Peyer's patch (tissue), 4 donors: ENCODE measurements around the gene MLKL.

Experiments used
- POLR2A ChIP-seq, 2 donors: fragments of 450-650 bp; IDR thresholded peaks; one replicate each; pipeline ENCODE4 v1.5.1; 2017; ENCODE audit warnings: antibody characterized with exemption in 2 of 2, mild to moderate bottlenecking in 2 of 2, moderate library complexity in 2 of 2
- TF ChIP-seq, protein P1 (sequence below), 6 experiments: fragments of 450-650 bp in 4 of 6; fragments of 200-600 bp in 2 of 6; sonication (generic) in 1 of 6; IDR thresholded peaks; one replicate each; pipeline ENCODE4 v1.5.1; 2017 to 2019; ENCODE audit warnings: antibody characterized with exemption in 6 of 6, mild to moderate bottlenecking in 3 of 6, moderate library complexity in 1 of 6

DNA sequence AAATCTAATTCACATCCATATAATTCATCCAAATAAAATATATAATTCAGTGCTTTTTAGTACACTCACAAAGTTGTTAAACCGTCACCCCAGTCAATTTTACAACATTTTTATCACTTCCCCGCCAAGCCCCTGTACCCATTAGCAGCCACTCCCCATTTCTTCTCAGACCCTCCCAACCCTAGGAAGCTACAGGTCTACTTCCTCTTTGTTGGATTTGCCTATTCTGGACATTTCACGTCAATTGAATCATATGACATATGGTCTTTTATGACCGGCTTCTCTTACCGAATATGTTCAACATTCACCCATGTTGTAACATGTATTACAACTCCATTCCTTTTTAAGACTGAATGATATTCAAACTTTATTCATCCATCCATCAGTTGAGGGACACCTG, 19.9 kb upstream of the MLKL start:
- TF ChIP-seq, protein P1, sequence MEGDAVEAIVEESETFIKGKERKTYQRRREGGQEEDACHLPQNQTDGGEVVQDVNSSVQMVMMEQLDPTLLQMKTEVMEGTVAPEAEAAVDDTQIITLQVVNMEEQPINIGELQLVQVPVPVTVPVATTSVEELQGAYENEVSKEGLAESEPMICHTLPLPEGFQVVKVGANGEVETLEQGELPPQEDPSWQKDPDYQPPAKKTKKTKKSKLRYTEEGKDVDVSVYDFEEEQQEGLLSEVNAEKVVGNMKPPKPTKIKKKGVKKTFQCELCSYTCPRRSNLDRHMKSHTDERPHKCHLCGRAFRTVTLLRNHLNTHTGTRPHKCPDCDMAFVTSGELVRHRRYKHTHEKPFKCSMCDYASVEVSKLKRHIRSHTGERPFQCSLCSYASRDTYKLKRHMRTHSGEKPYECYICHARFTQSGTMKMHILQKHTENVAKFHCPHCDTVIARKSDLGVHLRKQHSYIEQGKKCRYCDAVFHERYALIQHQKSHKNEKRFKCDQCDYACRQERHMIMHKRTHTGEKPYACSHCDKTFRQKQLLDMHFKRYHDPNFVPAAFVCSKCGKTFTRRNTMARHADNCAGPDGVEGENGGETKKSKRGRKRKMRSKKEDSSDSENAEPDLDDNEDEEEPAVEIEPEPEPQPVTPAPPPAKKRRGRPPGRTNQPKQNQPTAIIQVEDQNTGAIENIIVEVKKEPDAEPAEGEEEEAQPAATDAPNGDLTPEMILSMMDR (IDR thresholded peaks at IDR 0.05), result no peak
- no peak for TF ChIP-seq POLR2A (IDR thresholded peaks at IDR 0.05)
